HG03469 (cell line): ENCODE results near the gene ZNF710.
A peak's percentile ranks its signal among the peaks of the same experiment; 100 is the strongest.
"Not testable (repeated sequence)": the region's sequence is repeated elsewhere in the genome, so short reads cannot be mapped to it uniquely, and the experiment has no call there.

Experiments used
- ATAC-seq: cut with Tn5 transposase; IDR thresholded peaks from one replicate; pipeline ENCODE4 v1.9.1; 2021; ENCODE audit warnings: mild to moderate bottlenecking, moderate library complexity, moderate number of reproducible peaks; ENCODE audit not compliant: unreplicated experiment

The ZNF710 gene

GRCh38 chr15:90058308-90058707 lies 57.2 kb downstream of the ZNF710 start:
- ATAC-seq: no peak

- ATAC-seq: no peak
Observed at GRCh38 chr15:90058775-90059174, 57.7 kb downstream of the ZNF710 start.

- ATAC-seq: peak; percentile 83
Observed at GRCh38 chr15:90059208-90059985, 58.3 kb downstream of the ZNF710 start.

- no peak for ATAC-seq
Observed at GRCh38 chr15:90060797-90061196, 59.7 kb downstream of the ZNF710 start.

GRCh38 chr15:90062023-90062442 lies 60.9 kb downstream of the ZNF710 start:
- no peak for ATAC-seq

- no peak for ATAC-seq
Observed at GRCh38 chr15:90062462-90062932, 61.4 kb downstream of the ZNF710 start.

- ATAC-seq: no peak
Observed at GRCh38 chr15:90062973-90063769, 62.0 kb downstream of the ZNF710 start.

GRCh38 chr15:90063770-90064247 lies 62.7 kb downstream of the ZNF710 start:
- ATAC-seq: no peak

- ATAC-seq: no peak
Observed at GRCh38 chr15:90064911-90065681, 64.0 kb downstream of the ZNF710 start.

GRCh38 chr15:90065682-90066049 lies 64.5 kb downstream of the ZNF710 start:
- ATAC-seq: no peak

GRCh38 chr15:90067181-90067952 lies 66.2 kb downstream of the ZNF710 start:
- ATAC-seq: no peak

- no peak for ATAC-seq
Observed at GRCh38 chr15:90067953-90068606, 67.0 kb downstream of the ZNF710 start.

GRCh38 chr15:90070623-90071022 lies 69.5 kb downstream of the ZNF710 start:
- ATAC-seq: not testable (repeated sequence)

- no peak for ATAC-seq
Observed at GRCh38 chr15:90071220-90071807, 70.2 kb downstream of the ZNF710 start.

GRCh38 chr15:90072978-90073640 lies 72.0 kb downstream of the ZNF710 start:
- no peak for ATAC-seq

GRCh38 chr15:90074023-90074422 lies 72.9 kb downstream of the ZNF710 start:
- ATAC-seq: no peak

GRCh38 chr15:90074916-90075315 lies 73.8 kb downstream of the ZNF710 start:
- ATAC-seq: no peak

GRCh38 chr15:90075420-90076289 lies 74.5 kb downstream of the ZNF710 start:
- ATAC-seq: no peak
